Activated naive CD4-positive, alpha-beta T cell treated with anti-CD3 and anti-CD28 coated beads for 36 hours (primary cell): ENCODE data around the gene IL15. TPM values are rescaled to one million over a fixed set of nuclear protein-coding genes. Genes with fewer than 3 reads are reported as not detected.
A peak's percentile ranks its signal among the peaks of the same experiment; 100 is the strongest.

Experiments
- CTCF ChIA-PET: fragments of 350-600 bp; sonication (Branson Sonifier 250); formaldehyde crosslinking; loops from one replicate; lab custom pipeline; 2021; ENCODE audit warnings: antibody characterized with exemption; lab: Charles Lee
- DNase-seq: peaks from one replicate; pipeline ENCODE4 v3.0.0-alpha.2; 2020
- H3K27ac Mint-ChIP-seq: one replicate; pipeline ENCODE4 v1.8.0; 2021; ENCODE audit warnings: mild to moderate bottlenecking, mixed read lengths
- H3K27me3 Mint-ChIP-seq: one replicate; pipeline ENCODE4 v1.8.0; 2021; ENCODE audit warnings: low read depth, mixed read lengths
- H3K36me3 Mint-ChIP-seq: one replicate; pipeline ENCODE4 v1.8.0; 2021; ENCODE audit warnings: low read depth, mixed read lengths
- H3K4me1 Mint-ChIP-seq: one replicate; pipeline ENCODE4 v1.8.0; 2021; ENCODE audit warnings: low read depth, mixed read lengths
- H3K4me3 Mint-ChIP-seq: one replicate; pipeline ENCODE4 v1.8.0; 2021; ENCODE audit warnings: mild to moderate bottlenecking, moderate library complexity, mixed read lengths
- H3K9me3 Mint-ChIP-seq: one replicate; pipeline ENCODE4 v1.8.0; 2021; ENCODE audit warnings: mixed read lengths
- intact Hi-C: fragments of 100-400 bp; cut with micrococcal nuclease; formaldehyde crosslinking; loops from one replicate; pipeline ENCODE4 v1.15.1; 2023
- total RNA-seq, 2 experiments: library from RNA; stranded (reverse); gene quantifications; one replicate each; pipeline ENCODE4 v1.2.3, GENCODE V29; 2021

IL15 gene
- total RNA-seq, 2 experiments from 2014 or later = 0.19 to 0.52 TPM

DNA sequence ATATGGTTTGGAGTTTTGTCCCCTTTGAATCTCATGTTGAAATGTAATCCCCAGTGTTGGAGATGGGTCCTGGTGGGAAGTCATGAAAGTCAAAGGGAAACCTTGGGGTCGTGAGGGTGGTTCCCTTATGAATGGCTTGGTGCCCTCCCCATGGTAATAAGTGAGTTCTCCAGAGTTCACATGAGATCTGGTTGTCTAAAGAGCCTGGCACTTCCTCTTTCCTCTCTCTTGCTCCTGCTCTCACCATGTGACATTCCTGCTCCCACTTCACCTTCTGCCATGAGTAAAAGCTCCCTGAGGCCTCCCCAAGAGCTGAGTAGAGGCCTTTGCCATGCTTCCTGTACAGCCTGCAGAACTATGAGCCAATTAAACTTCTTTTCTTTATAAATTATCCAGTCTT lies 5.5 kb upstream of the IL15 start:
- intact Hi-C loops = loop anchor here (10.0 kb wide), 2 partner anchors 326 to 774 kb away; no protein-coding TSS in a partner anchor
- no peaks in the 10 kb centered on the region for H3K36me3 Mint-ChIP-seq
- H3K27me3 Mint-ChIP-seq = peaks cover 2% of the 10 kb centered on the region
- CTCF ChIA-PET = no interaction called here
- DNase-seq = no peak
- H3K27ac Mint-ChIP-seq = no peak overlapping the region
- H3K9me3 Mint-ChIP-seq = no peaks in the 10 kb centered on the region
- no peak overlapping the region for H3K4me3 Mint-ChIP-seq
- H3K4me1 Mint-ChIP-seq = peaks cover 3% of the 10 kb centered on the region

DNA sequence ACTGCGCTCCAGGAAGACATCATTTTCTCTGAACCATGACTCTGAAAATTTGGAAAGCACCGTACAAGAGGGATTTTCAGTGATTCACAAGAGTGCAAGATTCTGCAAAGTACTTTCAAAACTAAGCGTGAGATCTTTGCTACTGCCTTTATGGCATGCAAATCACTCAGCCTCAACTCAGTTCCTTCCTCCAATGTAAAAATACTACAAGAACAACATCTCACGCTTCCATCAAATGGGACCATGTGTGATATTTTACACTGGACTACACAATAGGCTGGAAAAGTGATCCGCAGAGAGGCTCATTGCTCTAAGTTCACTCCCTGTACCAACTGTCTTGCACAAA lies 674 bp upstream of the IL15 start:
- Mint-ChIP-seq H3K27me3 (peaks cover 9% of the 10 kb centered on the region), H3K27ac (no peak overlapping the region), H3K9me3 (no peaks in the 10 kb centered on the region), H3K4me3 (peak overlapping the region; percentile 89), H3K4me1 (peaks cover 10% of the 10 kb centered on the region), H3K36me3 (no peaks in the 10 kb centered on the region)
- CTCF ChIA-PET = no interaction called here
- intact Hi-C loops = loop anchor here (1.0 to 10.0 kb wide), 8 partner anchors 331 to 1878 kb away; partner anchors contain the start of genes INPP4B, SMARCA5, USP38 and ZNF330
- no peak for DNase-seq

DNA sequence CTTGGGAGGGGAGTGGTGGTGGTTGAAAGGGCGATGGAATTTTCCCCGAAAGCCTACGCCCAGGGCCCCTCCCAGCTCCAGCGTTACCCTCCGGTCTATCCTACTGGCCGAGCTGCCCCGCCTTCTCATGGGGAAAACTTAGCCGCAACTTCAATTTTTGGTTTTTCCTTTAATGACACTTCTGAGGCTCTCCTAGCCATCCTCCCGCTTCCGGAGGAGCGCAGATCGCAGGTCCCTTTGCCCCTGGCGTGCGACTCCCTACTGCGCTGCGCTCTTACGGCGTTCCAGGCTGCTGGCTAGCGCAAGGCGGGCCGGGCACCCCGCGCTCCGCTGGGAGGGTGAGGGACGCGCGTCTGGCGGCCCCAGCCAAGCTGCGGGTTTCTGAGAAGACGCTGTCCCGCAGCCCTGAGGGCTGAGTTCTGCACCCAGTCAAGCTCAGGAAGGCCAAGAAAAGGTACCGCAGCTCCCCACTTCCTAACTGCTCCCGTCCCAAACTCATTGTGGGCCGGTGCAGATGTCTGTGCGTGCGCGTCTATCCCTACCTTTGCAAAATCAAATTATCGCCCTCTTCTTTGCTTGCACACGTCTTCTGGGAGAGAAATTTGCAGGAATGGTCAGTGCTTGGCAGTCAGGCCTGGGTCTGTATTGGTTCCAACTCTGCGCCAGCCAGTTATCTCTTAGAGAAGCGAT lies 533 bp downstream of the IL15 start:
- Mint-ChIP-seq H3K9me3 (no peaks in the 10 kb centered on the region), H3K36me3 (no peaks in the 10 kb centered on the region), H3K4me3 (peak overlapping the region; percentile 89), H3K27ac (no peak overlapping the region), H3K27me3 (peaks cover 9% of the 10 kb centered on the region), H3K4me1 (peaks cover 10% of the 10 kb centered on the region)
- CTCF ChIA-PET = interaction anchor here (0.6 kb wide), 1 partner anchor 103 kb away, joined by 3 read pairs; no protein-coding TSS in a partner anchor
- intact Hi-C loops = loop anchor here (1.0 to 10.0 kb wide), 8 partner anchors 332 to 1876 kb away; partner anchors contain the start of genes INPP4B, SMARCA5, USP38 and ZNF330
- peak; percentile 24 for DNase-seq

DNA sequence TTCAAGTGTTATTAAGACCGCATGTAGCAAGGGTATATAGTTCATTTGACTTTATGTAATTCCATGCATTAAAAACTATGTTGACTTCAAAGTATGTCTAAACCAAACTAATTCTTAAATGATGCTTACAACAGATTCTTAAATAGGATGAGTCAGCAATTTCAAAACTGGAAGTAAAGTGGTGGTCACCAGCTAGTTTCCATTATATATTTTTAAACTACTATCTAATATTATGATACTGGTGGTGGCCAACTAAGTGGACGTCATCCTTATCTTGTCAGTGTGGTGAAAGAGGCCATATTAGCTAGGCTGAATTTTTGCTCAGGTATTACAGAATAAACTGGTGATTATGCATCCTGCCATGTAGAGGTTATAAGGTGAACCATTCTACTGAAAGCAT lies 1.2 kb downstream of the IL15 start:
- no peaks in the 10 kb centered on the region for H3K36me3 Mint-ChIP-seq
- H3K4me3 Mint-ChIP-seq = peak overlapping the region; percentile 89
- H3K4me1 Mint-ChIP-seq = peaks cover 10% of the 10 kb centered on the region
- peaks cover 9% of the 10 kb centered on the region for H3K27me3 Mint-ChIP-seq
- no peaks in the 10 kb centered on the region for H3K9me3 Mint-ChIP-seq
- H3K27ac Mint-ChIP-seq = no peak overlapping the region
- CTCF ChIA-PET = no interaction called here
- intact Hi-C loops = loop anchor here (2.0 to 10.0 kb wide), 7 partner anchors 333 to 1545 kb away; partner anchors contain the start of genes INPP4B, USP38 and ZNF330
- no peak for DNase-seq

DNA sequence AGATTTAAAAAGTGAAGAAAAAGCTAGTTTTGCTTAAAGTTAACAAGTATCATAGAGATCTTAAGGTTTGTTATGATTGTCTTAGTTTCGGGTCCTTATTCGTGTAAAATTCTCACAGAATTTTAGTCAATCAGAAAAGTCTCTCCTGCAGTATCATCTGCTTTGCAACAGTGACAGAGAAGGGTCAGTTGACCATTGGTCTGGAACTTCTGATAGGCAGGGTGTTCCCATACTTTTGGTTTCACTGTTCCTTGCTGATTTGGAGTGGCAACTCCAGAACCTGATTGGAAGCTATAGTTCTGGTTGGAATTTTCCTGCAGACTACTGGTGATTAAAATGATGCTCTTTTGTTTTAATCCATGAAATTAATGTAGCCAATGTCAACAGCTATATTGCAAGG lies 1.8 kb downstream of the IL15 start:
- Mint-ChIP-seq H3K36me3 (no peaks in the 10 kb centered on the region), H3K27me3 (peaks cover 9% of the 10 kb centered on the region), H3K4me3 (no peak overlapping the region), H3K27ac (no peak overlapping the region), H3K4me1 (peaks cover 12% of the 10 kb centered on the region), H3K9me3 (no peaks in the 10 kb centered on the region)
- CTCF ChIA-PET = no interaction called here
- no peak for DNase-seq
- intact Hi-C loops = loop anchor here (5.0 to 10.0 kb wide), 6 partner anchors 333 to 1544 kb away; partner anchors contain the start of genes INPP4B, USP38 and ZNF330

DNA sequence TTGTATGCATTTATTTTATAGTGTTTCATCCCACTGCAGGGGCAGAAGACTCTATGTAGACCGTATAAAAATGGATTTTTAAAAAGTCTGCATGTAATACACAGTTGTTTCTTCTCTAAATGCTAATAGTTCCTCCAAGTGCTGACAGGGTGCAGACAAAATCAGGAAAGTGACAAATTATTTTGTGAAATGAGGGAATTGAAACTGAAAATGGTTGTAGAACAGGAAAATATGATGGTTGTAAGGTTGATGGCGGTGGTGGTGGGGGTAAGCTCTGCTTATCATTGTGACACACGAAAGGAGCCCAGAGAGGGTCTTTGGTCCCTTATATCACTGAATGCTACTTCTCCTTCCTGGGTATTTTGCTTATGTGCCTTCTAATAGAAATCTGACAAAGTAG lies 4.3 kb downstream of the IL15 start:
- Mint-ChIP-seq H3K9me3 (no peaks in the 10 kb centered on the region), H3K27ac (no peak overlapping the region), H3K36me3 (no peaks in the 10 kb centered on the region), H3K4me1 (peaks cover 13% of the 10 kb centered on the region), H3K4me3 (no peak overlapping the region), H3K27me3 (peaks cover 9% of the 10 kb centered on the region)
- intact Hi-C loops = no loop called here
- DNase-seq = no peak
- CTCF ChIA-PET = no interaction called here

DNA sequence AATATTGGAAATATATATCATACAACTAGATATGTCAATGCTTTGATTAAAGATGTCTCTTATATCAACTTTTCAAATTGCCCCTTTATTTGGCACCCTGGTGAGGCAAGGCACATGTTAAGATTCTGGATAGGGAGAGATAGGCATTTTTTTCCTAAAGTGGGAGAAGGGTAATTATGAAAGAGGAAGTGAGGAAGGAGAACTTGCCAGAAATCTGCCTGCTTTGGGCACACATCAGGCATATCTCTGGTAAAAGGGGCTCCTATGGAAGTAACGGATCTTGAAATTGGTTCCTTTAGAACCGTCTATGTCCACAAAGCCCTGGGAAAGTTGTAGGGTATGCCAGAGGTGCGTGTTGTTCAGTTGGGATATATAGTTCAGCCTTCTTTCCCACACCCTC lies 5.7 kb downstream of the IL15 start:
- Mint-ChIP-seq H3K4me3 (no peak overlapping the region), H3K4me1 (peaks cover 10% of the 10 kb centered on the region), H3K36me3 (no peaks in the 10 kb centered on the region), H3K27me3 (peaks cover 9% of the 10 kb centered on the region), H3K9me3 (no peaks in the 10 kb centered on the region), H3K27ac (no peak overlapping the region)
- intact Hi-C loops = no loop called here
- no peak for DNase-seq
- CTCF ChIA-PET = no interaction called here

DNA sequence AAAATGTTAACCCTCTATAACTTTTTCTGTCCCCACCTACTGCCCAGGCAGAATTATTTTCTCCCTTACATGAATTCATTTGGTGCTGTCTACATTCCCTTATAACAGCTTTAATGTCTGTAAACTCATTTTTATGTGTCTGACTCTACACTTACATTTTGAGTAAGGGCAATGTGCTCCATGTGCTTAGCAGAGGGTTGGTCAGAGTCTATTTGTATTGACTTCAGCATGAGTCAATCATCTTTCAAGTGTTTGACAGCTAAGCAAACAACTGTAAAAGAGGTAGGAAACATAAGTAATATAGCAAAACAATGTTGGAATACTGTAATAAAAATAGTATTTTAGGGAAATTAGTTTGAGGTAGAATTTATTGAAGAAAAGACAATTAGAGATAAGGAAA lies 6.3 kb downstream of the IL15 start:
- no peak for DNase-seq
- Mint-ChIP-seq H3K9me3 (no peaks in the 10 kb centered on the region), H3K4me1 (peaks cover 8% of the 10 kb centered on the region), H3K27ac (no peak overlapping the region), H3K4me3 (no peak overlapping the region), H3K36me3 (no peaks in the 10 kb centered on the region), H3K27me3 (peaks cover 7% of the 10 kb centered on the region)
- CTCF ChIA-PET = no interaction called here
- intact Hi-C loops = no loop called here

- Mint-ChIP-seq H3K9me3 (no peaks in the 10 kb centered on the region), H3K4me3 (no peak overlapping the region), H3K27ac (no peak overlapping the region), H3K36me3 (no peaks in the 10 kb centered on the region), H3K4me1 (peaks cover 8% of the 10 kb centered on the region), H3K27me3 (peaks cover 3% of the 10 kb centered on the region)
- intact Hi-C loops = no loop called here
- CTCF ChIA-PET = no interaction called here
- DNase-seq = no peak
Observed at GRCh38 chr4:141643557-141643956, 7.2 kb downstream of the IL15 start.

GRCh38 chr4:141645611-141646340 lies 9.4 kb downstream of the IL15 start:
- H3K27ac Mint-ChIP-seq = no peak overlapping the region
- intact Hi-C loops = no loop called here
- CTCF ChIA-PET = interaction anchor here (0.9 kb wide), 1 partner anchor 10 kb away, joined by 3 read pairs; no protein-coding TSS in a partner anchor
- no peak overlapping the region for H3K4me3 Mint-ChIP-seq
- H3K36me3 Mint-ChIP-seq = no peaks in the 10 kb centered on the region
- peaks cover 5% of the 10 kb centered on the region for H3K4me1 Mint-ChIP-seq
- no peaks in the 10 kb centered on the region for H3K9me3 Mint-ChIP-seq
- no peak for DNase-seq
- no peaks in the 10 kb centered on the region for H3K27me3 Mint-ChIP-seq

- CTCF ChIA-PET = interaction anchor here (0.9 kb wide), 1 partner anchor 9 kb away, joined by 3 read pairs; no protein-coding TSS in a partner anchor
Observed at GRCh38 chr4:141646969-141647368, 10.6 kb downstream of the IL15 start.

GRCh38 chr4:141647966-141648365 lies 11.6 kb downstream of the IL15 start:
- H3K36me3 Mint-ChIP-seq = no peaks in the 10 kb centered on the region
- DNase-seq = no peak
- CTCF ChIA-PET = no interaction called here
- H3K9me3 Mint-ChIP-seq = no peaks in the 10 kb centered on the region
- no peak overlapping the region for H3K27ac Mint-ChIP-seq
- no peak overlapping the region for H3K4me3 Mint-ChIP-seq
- H3K4me1 Mint-ChIP-seq = peaks cover 5% of the 10 kb centered on the region
- intact Hi-C loops = no loop called here
- no peaks in the 10 kb centered on the region for H3K27me3 Mint-ChIP-seq

More at GRCh38 chr4:141646969-141647368, 10.6 kb downstream of the IL15 start:
- Mint-ChIP-seq H3K4me3 (no peak overlapping the region), H3K9me3 (no peaks in the 10 kb centered on the region), H3K27me3 (no peaks in the 10 kb centered on the region), H3K36me3 (no peaks in the 10 kb centered on the region), H3K27ac (no peak overlapping the region), H3K4me1 (peaks cover 5% of the 10 kb centered on the region)
- DNase-seq = no peak
- intact Hi-C loops = no loop called here
